PFSK-1 (cell line): ENCODE data around the gene TTC39B.

Experiments
- FOXP2 ChIP-seq: optimal IDR thresholded peaks from 2 replicates; pipeline ENCODE3; 2011; ENCODE audit warnings: borderline replicate concordance, control low read depth, inconsistent platforms; ENCODE audit not compliant: insufficient read depth; ENCODE audit errors: extremely low read length, extremely low read depth
- POLR2AphosphoS5 ChIP-seq: IDR thresholded peaks from 2 replicates; pipeline ENCODE4 v1.6.1; 2012; ENCODE audit warnings: low read depth, mild to moderate bottlenecking, control low read depth, low read length, moderate library complexity
- REST ChIP-seq, 2 experiments: IDR thresholded peaks; 2 replicates each; pipeline versions ENCODE4 v1.6.1 to v1.8.0; 2011 to 2012; ENCODE audit warnings: low read depth in 2 of 2, low read length in 2 of 2, control low read depth in 1 of 2, inconsistent platforms in 1 of 2, mild to moderate bottlenecking in 1 of 2, moderate library complexity in 1 of 2; ENCODE audit not compliant: insufficient read depth in 1 of 2
- SIN3A ChIP-seq: IDR thresholded peaks from 2 replicates; pipeline ENCODE4 v1.6.1; 2012; ENCODE audit warnings: mild to moderate bottlenecking, low read length, moderate library complexity, borderline replicate concordance; ENCODE audit not compliant: insufficient read depth
- TAF1 ChIP-seq: IDR thresholded peaks from 2 replicates; pipeline ENCODE4 v1.6.1; 2012; ENCODE audit warnings: low read length, control low read depth, borderline replicate concordance; ENCODE audit not compliant: insufficient read depth

TTC39B gene

GRCh38 chr9:15240927-15241326 lies 66.1 kb downstream of the TTC39B start:
- TF ChIP-seq REST (IDR thresholded peaks at IDR 0.05; ENCODE audit: insufficient read depth in 1 of 2, low read depth in 2 of 2, low read length in 2 of 2) = no peak
- TF ChIP-seq POLR2AphosphoS5 = no peak
- TF ChIP-seq TAF1 = no peak
- TF ChIP-seq SIN3A = no peak
- TF ChIP-seq FOXP2 = no peak

- no peak for TF ChIP-seq SIN3A
- TF ChIP-seq TAF1 = no peak
- no peak for TF ChIP-seq FOXP2
- no peak for TF ChIP-seq POLR2AphosphoS5
- no peak for TF ChIP-seq REST (IDR thresholded peaks at IDR 0.05; ENCODE audit: insufficient read depth in 1 of 2, low read depth in 2 of 2, low read length in 2 of 2)
Observed at GRCh38 chr9:15239816-15240215, 67.2 kb downstream of the TTC39B start.

GRCh38 chr9:15238646-15239045 lies 68.4 kb downstream of the TTC39B start:
- TF ChIP-seq REST (IDR thresholded peaks at IDR 0.05; ENCODE audit: insufficient read depth in 1 of 2, low read depth in 2 of 2, low read length in 2 of 2) = no peak
- TF ChIP-seq SIN3A = no peak
- no peak for TF ChIP-seq TAF1
- TF ChIP-seq FOXP2 = no peak
- no peak for TF ChIP-seq POLR2AphosphoS5

GRCh38 chr9:15235658-15236057 lies 71.4 kb downstream of the TTC39B start:
- TF ChIP-seq TAF1 (no peak), SIN3A (no peak), POLR2AphosphoS5 (no peak)

GRCh38 chr9:15231788-15232635 lies 75.0 kb downstream of the TTC39B start:
- TF ChIP-seq POLR2AphosphoS5 = no peak

GRCh38 chr9:15229409-15229808 lies 77.6 kb downstream of the TTC39B start:
- TF ChIP-seq FOXP2 (no peak), POLR2AphosphoS5 (no peak), TAF1 (no peak), SIN3A (no peak), REST (IDR thresholded peaks at IDR 0.05; ENCODE audit: insufficient read depth in 1 of 2, low read depth in 2 of 2, low read length in 2 of 2) (no peak)
